Stimulated activated naive CD4-positive, alpha-beta T cell treated with Interleukin-2 at 50 U/mL for 16 hours (primary cell): ENCODE measurements around the gene ORMDL3.
A peak's percentile ranks its signal among the peaks of the same experiment; 100 is the strongest.
"Not testable (repeated sequence)": the region's sequence is repeated elsewhere in the genome, so short reads cannot be mapped to it uniquely, and the experiment has no call there.

ENCODE experiments used
- DNase-seq: peaks from one replicate; lab custom pipeline; 2025; lab: John Stamatoyannopoulos, UW

Gene ORMDL3

DNA sequence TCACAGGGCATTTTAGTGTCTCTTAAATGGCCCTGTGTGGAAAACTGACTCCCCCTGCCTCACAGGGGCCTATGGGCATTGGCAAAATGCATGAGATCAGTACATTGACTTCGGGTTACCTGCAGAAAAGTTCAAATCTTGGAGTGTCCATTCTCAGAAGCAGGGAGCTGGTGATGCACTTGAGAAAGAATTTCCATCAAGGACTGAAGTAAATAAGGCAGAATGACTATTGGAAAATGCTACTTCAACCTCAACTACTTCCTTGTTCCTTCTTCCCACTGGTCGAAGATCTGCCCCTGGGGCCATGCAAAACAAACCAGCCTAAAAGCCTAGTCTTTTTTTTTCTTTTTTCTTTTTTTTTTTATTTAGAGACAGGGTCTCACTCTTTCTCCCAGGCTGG, 21.6 kb upstream of the ORMDL3 start:
- DNase-seq, result no peak

DNA sequence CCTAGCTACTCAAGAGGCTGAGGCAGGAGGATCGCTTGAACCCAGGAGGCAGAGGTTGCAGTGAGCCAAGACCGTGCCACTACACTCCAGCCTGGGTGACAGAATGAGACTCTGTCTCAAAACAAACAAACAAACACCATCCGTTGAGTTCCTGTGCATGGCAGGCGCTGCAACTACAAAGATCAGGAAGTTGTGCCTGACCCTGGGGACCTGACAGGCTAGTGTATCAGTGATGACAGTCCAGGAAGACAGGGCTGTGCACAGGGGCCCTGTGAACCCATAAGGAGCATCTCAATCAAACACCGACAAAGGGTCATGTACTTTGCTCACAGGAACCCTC, 21.1 kb upstream of the ORMDL3 start:
- not testable (repeated sequence) for DNase-seq

DNA sequence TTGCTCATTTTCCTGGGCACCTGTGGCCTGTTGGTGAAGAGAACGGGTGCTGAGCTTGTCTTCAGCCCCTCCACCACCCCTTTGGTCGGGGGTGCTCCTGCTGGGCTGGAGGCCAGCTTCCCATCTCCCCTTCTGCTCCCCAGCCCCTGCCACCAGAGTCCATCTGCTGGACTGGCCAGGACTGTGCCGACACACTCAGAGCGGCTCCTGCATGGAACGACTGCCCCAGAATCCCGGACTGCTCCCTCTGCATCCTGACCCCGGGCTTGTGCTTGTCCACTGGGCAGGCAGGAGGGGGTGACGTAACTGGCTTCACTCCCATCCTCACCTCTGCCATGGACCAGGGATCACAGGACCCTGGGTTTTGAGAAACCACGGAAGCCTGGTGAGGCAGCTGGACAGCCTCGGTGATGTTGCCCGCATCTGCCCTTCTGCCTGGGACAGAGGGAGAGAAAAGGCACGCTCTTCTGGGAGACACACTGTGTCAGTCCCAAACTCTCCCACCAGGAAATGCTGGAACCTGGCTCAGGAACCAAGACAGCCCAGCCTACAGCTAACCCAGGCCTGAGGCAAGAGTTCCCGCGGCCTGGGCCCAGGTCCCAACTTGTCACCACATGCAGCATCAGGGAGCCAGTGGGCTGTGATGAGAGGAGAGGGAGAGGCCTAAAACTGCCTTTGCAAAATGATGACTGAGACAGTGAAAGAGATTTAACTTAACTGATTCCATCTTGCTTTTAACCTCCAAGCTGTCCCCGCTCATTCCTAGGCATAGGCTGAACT, 19.3 kb upstream of the ORMDL3 start:
- no peak for DNase-seq

DNA sequence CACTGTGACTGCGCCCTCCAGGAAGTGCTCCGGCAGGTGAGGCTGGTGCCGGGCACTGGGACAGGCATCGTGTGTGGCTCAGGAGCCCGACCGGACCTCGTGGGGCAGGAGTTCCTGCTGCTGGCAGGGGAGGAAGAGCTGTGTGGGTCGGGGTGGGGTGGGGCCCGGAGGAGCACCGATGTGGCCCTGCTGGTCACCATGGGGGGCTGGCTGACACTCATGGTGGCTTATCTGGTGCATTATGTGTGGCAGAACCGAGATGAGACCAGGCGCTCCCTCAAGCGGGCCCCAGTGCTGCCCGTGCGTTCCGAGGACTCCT, 17.0 kb upstream of the ORMDL3 start:
- no peak for DNase-seq

DNA sequence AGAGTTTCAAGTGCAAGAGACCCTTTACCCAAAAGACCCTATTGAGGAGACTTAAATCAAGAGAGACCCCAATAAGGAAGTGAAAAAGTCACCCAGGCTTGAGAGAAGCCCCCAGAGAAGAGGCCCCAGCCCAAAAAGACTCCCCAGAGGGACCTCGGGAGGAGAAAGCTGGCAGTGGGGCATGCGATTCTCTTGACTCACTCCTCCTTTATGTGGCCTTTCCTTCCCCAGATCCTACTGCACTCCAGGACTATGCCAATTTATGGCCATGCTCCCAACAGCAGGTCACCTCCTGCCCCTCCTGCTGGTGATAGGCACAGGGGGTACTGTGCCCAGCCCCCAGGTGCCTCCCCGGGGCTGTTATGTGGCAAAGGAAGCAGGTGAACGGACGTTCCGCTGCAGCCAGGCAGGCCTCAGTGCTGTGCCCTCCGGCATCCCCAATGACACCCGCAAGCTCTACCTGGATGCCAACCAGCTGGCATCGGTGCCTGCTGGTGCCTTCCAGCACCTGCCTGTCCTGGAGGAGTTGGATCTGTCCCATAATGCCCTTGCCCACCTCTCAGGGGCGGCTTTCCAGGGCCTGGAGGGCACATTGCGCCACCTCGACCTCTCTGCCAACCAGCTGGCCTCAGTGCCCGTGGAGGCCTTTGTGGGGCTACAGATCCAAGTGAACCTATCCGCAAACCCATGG, 16.4 kb upstream of the ORMDL3 start:
- no peak for DNase-seq

DNA sequence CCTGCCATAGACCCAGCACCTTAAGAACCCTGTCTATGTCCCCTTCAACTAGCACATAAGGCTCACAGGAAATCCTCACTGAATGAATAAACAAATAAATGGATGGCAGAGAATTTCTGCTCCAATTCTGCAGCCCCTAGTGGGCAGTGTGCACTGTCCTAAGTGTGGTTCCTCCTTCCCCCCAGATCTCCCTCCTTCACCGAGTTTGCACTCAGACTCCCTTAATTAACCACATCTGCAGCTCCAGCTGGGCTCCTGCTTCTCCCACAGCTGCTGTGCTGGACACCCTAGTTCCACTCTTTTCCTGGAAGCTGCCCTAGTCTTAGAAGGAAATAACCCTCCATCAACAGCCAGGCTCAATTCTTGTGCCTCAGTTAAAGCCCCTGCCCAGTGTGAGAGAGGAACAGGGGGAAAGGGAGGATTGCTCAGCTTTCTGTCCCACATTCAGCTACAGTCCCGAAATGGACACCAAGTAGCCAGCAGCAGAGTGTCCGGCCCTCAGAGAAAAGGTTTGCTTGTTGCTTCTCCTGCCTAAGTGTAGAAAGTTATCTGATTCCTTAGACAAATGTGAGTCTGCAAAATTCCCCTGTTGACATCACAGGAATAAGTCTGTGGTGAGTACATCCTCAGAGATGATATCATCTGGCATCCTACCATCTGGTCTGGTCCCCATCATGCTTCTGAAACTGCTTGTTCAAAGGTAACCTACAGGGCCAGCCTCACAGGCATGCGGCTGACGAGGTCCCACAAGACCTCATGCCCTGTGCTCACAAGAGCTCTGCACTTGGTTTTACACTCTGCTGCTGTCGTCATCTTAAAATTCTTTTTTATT, 12.4 kb upstream of the ORMDL3 start:
- DNase-seq, result peak; percentile 12

DNA sequence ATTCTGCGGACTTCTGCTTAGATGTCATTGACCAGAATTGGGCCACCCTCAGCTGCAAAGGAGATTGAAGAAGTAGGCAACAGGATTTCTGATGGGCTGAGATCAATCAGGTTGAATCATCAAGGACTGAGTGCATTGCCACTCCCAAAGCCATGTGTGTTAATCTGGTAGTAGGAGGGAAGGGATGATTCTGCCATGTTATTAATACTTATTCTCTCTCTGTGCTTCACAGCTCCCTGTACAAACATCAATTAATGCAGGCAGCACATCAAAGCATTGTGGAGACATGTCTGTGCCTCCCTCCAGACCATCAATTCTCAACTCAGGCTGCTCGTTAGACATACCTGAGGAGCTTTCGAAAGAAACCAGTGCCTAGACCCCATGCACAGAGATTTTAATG, 11.7 kb upstream of the ORMDL3 start:
- no peak for DNase-seq

DNA sequence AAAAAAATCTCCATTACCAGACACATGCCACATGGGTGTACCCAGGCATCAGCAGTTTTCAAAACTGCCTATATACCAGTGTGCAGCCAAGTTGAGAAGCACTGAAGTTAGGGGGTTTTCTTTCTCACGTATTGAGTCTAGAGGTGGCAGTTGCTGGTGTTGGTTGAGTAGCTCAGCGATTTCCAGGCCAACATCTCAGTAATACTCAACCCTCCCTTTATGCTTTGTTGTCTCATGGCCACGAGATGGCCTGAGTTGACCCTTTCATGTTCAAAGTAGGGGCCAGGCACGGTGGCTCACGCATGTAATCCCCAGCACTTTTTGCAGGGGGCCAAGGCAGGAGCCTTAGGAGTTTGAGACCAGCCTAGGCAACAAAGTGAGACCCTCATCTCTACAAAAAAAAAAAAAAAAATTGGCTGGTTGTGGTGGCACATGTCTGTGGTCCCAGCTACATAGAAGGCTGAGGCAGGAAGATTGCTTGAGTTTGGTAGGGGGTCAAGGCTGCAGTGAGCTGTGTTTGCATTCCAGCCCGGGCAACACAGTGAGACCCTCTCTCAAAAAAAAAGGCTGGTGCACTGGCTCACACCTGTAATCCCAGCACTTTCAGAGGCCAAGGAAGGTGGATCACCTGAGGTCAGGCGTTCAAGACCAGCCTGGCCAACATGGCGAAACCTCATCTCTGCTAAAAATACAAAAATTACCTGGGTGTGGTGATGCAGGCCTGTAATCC, 10.9 kb upstream of the ORMDL3 start:
- DNase-seq, result no peak

DNA sequence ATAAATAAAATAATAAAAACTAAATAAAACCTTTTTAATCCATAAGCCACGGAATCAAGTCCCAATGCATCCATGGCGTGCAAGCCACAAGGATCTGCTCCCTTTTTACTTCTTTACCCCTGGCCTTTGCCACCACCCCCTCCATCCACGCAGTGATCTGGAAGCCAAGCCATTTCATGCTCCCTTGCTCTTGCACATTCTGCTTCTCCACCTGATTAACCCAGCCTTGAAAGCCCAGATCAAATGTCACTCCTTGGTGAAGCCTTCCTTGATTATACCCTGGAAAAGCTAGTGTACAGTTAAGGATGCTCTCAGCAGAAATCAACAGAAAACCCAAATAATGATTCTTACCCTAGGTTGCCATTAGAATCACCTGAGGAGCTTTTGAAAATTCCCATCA, 10.0 kb upstream of the ORMDL3 start:
- DNase-seq, result no peak

DNA sequence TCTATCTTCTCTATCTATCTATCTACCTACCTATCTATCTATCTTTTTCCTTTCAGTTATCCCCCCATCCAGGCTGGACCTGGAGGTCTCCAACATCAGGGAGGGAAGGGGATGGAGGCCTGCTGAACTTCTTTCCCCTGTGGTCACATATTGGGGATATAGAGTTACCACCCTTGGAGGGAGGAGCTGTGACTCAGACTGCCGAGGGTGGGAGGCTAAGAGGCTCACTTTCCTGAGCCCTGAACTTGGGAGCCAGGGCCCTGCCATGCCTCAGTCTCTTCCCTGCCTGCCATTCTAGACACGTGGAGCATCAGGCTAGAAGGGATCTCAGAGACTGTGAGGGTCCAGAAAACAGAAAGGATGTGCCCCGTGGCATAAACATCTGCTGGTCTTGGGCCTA, 8.5 kb upstream of the ORMDL3 start:
- no peak for DNase-seq

DNA sequence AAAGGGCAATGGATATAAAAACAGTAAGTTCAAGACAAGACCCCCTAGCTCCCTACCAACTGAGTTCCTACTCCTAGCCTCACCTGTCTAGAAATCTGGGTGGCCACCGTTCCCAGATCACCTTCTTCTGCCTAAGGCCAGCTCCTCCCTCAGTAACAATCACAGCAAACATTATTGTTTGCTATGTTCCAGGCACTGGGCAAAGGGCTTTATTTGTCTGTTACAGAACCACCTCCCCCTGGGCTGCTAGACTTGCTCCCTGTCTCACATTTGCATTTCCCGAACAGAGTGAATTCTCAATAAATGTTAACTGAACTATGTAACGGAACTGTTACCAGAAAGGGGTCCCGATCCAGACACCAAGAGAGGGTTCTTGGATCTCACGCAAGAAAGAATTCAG, 6.9 kb upstream of the ORMDL3 start:
- DNase-seq, result no peak

DNA sequence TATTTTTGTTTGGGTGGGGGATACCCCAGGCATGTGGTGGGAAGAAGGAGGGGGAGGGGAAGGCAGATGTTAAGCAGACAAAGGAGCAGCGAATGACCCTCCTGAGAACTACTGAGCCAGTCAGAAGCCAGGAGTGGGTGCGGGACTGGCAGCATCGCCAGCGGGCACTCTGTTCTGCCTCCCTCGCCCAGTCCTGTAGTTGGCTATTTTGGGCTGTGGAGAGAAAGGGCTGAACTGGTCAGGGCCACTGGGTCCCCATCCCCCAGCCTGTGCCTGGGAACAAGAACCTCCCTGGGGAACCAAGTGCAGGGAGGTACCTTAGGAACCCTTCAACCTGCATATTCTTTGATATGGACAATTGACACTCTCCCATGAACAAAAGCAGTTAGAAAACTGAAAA, 6.5 kb upstream of the ORMDL3 start:
- no peak for DNase-seq

DNA sequence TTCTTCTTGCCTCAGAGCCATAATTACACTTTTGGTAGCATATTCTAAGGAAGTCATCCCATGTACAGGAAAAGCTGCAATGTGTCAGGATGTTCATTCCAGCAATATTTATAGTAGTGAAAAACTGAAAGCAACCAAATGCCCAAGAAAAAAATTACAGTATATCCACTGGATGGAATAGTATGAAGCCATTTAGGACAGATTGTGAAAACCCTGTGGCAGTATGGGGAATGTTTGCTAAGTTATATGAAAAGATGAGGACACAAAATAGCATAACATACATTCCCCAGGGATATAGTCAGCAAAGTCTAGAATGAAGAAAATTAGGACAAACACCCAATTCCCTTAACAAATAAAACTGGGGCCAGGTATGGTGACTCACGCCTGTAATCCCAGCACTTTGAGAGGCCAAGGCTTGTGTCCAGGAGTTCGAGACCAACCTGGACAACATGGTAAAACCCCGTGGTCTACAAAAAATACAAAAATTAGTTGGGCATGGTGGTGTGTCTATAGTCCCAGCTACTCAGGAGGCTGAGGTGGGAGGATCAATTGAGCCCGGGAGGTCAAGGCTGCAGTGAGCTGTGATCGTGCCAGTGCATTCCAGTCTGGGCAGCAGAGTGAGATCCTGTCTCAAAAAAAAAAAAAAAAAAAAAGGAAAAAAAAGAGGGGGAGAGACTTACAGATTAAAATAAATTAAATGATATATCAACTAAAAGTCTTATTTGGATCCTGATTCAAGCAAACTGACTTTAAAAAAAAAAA, 2.4 kb upstream of the ORMDL3 start:
- no peak for DNase-seq

DNA sequence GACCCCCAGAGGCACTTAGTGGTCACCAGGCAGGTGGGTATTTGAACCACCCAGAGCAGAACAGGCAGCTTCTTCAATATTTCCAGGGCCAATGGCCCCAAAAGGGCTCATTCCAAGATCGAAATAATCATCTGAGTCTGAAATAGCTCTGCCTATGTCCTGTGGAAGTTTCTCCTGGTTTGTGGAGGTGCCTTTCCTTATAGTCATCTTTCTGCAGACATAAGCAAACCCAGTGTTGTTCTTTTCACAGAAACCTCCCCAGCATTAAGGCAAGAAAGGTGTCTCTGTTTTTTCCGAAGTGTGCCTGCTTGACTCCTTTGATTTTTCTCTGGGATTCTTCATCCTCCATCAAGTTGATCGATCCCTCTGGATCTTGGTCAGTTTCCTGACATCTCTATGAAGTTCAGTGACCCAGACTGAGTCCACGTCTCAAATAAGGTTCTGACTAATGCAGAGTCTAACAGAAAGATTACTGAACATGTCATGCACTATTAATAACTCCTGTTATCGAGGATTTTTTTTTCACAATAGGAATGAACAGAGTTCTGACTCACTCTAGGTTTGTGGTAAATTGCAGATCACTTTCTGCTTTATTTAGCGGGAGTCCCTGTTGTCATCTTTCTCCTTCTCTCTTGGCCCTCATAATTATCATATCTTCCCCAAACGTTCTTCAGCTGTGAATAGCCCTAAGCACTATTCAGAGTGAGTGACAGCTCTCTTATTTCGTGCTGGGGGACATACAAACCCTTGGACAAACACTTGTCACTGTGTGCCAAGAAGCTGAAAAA, 1.7 kb upstream of the ORMDL3 start:
- no peak for DNase-seq

DNA sequence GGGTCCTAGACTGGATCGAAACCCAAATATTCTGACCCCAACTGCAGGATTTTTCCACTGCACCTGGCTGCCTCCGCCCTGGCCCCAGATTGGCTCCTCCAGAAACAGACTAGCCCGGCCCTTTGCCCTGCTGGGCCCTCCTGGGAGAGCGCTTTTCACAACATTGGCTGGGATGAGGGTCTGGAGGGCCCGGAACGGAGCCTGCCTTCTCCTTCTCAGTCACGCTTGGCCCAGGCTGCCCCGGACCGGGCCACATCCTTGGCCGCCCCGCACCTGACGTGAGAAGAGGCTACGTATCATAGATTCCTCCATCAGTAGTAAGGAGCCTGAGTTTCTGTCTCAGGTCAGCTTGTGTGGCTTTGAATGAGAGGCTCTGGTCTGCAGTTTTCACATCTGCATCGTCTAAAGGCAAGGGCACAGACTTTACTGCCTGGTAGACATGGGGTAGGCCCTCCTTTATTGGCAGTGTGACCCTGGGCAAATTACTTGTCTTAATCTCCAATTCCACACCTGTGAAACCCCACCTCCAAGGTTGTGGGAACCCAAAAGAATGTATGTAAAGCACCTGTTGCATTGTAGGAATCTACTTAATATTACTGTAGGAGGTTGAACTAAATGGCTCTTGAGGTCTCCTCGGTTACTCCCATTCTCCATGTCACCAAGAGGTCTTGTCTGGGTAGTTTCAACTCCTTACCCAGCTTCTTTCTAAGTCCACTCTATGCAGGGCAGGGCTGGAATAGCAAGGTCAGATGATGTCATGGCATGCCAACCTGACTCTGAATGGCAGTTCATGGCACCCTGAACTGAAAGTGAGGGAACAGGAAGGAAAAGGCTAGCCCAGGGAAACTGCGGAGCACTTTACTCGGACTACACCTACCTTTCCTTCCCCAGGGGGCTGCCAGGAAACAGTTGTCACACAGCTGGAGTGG, 792 bp upstream of the ORMDL3 start:
- DNase-seq, result no peak

DNA sequence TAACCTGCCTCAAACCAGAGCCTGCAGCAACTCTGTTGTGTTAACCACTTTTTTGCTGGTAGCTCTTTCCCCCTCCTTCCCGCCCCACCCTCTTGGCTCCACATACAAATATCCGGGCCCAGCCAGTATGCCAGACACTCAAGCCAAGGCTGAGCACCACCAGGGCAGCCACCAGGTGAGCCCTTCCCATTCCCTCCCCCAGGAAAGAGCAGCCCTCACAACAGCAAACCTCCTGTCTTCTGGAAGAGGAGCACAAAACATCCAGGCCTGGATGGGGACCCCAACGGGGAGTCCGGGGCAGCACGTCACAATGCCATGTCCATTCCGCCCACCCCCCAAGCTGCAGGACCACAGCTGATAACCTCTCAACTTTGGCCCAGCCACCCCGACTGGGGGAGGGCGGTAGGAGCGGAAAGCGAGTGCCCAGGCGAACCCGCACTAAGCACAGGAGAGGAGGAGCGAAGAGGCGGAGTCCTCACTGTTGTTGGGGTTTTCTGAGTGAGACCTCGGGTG, 757 bp downstream of the ORMDL3 start:
- peak; percentile 56 for DNase-seq

DNA sequence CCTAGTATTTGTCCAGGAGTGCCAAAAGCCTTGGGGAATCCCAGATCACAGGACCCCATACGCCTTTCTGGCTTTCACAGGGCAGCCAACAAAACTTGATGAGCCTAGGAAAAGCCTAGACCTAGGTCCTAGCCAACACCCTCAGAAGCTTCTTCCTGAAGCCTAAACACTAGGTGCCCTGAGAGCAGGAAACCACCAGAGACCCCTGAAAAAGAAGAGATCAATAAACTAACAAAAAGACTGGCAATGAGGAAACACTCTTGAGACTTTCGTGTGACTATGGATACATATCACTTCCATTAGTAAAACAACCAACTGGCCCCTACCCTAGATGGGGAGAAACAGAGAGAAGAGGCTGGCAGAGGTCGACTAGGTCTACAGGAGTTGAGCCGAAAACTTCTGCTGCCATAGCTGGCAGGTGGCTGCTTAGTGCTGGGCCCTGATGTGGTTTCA, 1.2 kb downstream of the ORMDL3 start:
- no peak for DNase-seq

DNA sequence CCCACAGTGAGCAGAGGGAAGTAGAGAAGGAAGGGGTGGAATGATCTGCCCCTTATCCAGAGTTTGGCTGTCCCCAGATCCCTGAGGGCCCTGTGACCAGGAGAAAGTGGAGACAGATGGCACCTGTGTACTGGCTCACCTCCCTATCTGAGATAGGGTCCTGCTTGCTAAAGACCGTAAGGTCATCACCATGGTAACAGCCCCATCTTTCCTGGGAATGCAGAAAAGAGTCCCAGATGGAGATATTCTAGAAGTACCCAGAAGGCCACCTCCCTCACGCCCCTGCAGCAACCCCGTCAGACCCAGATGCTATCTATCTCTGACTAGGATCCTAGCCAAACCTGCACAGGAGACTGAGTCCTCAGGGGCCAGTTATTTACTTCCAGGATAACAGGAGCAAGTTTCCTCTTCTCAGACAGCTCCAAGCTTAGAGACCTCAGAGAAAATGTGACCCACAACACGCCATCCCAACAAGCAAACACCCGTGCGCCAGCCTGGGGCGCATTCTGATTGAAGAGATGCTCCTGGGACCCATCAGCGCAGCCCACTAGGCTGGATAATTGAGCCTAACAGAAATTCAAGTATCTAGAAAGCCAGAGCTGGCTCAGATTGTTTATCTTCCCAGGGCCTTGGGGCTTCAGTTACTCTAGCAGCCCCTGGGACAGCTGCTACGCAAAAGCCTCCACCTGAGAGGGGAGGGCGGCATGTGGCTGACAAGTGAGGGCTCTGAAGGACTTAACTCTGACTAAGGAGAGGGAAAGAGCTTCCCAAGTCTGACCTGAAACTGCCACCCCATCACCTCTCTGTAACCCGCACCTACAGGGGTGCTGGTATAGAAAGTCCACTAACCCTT, 1.9 kb downstream of the ORMDL3 start:
- no peak for DNase-seq

DNA sequence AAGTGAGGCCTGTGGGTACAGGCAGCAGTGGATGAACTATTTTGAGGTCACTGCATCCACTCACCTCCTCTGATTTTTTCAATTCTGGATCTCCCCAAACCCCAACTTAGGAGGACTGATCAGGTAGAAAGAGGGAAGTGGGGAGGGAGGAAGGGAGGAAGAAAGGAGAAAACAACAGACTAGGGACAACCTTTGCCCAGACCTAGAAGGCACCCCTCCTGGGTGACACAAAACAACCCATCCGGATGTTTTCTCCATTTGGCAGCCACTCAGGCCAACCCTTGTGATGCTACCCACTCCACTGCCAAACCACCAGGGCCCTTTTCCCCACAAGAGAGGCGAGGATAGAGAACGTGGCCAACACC, 2.7 kb downstream of the ORMDL3 start:
- no peak for DNase-seq
